CD4-positive, alpha-beta T cell (primary cell): ENCODE measurements around the gene NAA11. TPM values are rescaled to one million over a fixed set of nuclear protein-coding genes. Genes with fewer than 3 reads are reported as not detected.

Source experiments
- ATAC-seq: fragments of 200-7000 bp; cut with Tn5 transposase; one replicate; pipeline ENCODE4 v1.10.0; 2022; ENCODE audit warnings: mild to moderate bottlenecking; ENCODE audit not compliant: poor library complexity
- CTCF ChIA-PET: fragments of 350-600 bp; sonication (Branson Sonifier 250); formaldehyde crosslinking; loops from one replicate; lab custom pipeline; 2021; ENCODE audit warnings: antibody characterized with exemption, inconsistent platforms; lab: Charles Lee
- POLR2A ChIA-PET: fragments of 350-600 bp; sonication (Branson Sonifier 250); formaldehyde crosslinking; loops from one replicate; lab custom pipeline; 2021; ENCODE audit warnings: antibody characterized with exemption, inconsistent platforms; lab: Charles Lee
- DNase-seq, 14 experiments: peaks; one replicate each; pipeline ENCODE4 v3.0.0-alpha.2; 2013 to 2020; ENCODE audit warnings: mixed read lengths in 2 of 14
- H3K27ac ChIP-seq, 2 donors: one replicate each; pipeline versions ENCODE4 v1.5.1 to v1.7.0; 2013; ENCODE audit warnings: low read length in 2 of 2, low read depth in 1 of 2, mild to moderate bottlenecking in 1 of 2
- H3K27me3 ChIP-seq, 2 experiments: 1 replicate in 1 of 2; 2 replicates in 1 of 2; pipeline versions ENCODE4 v1.6.1 to v1.7.0; 2013; ENCODE audit warnings: low read length in 2 of 2, control low read depth in 1 of 2, mild to moderate bottlenecking in 1 of 2, moderate library complexity in 1 of 2; ENCODE audit not compliant: insufficient read depth in 2 of 2, control insufficient read depth in 1 of 2
- H3K36me3 ChIP-seq: one replicate; pipeline ENCODE4 v1.6.1; 2013; ENCODE audit warnings: low read length, control low read depth; ENCODE audit not compliant: insufficient read depth
- H3K4me1 ChIP-seq: one replicate; pipeline ENCODE4 v1.6.1; 2013; ENCODE audit warnings: low read length, control low read depth; ENCODE audit not compliant: insufficient read depth
- H3K4me3 ChIP-seq: one replicate; pipeline ENCODE4 v1.5.1; 2013; ENCODE audit warnings: mild to moderate bottlenecking, low read length, moderate library complexity
- H3K9me3 ChIP-seq, 2 experiments: 1 replicate in 1 of 2; 2 replicates in 1 of 2; pipeline versions ENCODE4 v1.6.1 to v1.7.0; 2013; ENCODE audit warnings: low read length in 2 of 2, mild to moderate bottlenecking in 2 of 2, control low read depth in 1 of 2, moderate library complexity in 1 of 2; ENCODE audit not compliant: control insufficient read depth in 1 of 2, insufficient read depth in 1 of 2
- H3K27ac Mint-ChIP-seq: one replicate; pipeline ENCODE4 v1.8.0; 2020; ENCODE audit warnings: mixed read lengths
- H3K27me3 Mint-ChIP-seq: one replicate; pipeline ENCODE4 v1.8.0; 2021; ENCODE audit warnings: mixed read lengths
- H3K36me3 Mint-ChIP-seq: one replicate; pipeline ENCODE4 v1.8.0; 2021; ENCODE audit warnings: low read depth, mixed read lengths
- H3K4me1 Mint-ChIP-seq: one replicate; pipeline ENCODE4 v1.8.0; 2021; ENCODE audit warnings: low read depth, mixed read lengths
- H3K4me3 Mint-ChIP-seq: one replicate; pipeline ENCODE4 v1.8.0; 2020; ENCODE audit warnings: mild to moderate bottlenecking, mixed read lengths
- H3K9me3 Mint-ChIP-seq: one replicate; pipeline ENCODE4 v1.8.0; 2020; ENCODE audit warnings: mixed read lengths
- intact Hi-C, 2 experiments: fragments of 100-400 bp; cut with DNase I in 1 of 2; cut with micrococcal nuclease in 1 of 2; formaldehyde crosslinking; loops; one replicate each; pipeline versions ENCODE4 v1.15.1 to v1.9.0; 2023 to 2025; cut with DNase I, micrococcal nuclease
- total RNA-seq, 174 experiments: library from RNA in 2 of 174; stranded (reverse) in 2 of 174; gene quantifications; one replicate each; pipeline ENCODE4 v1.2.3 and lab custom pipeline; 2021 to 2026
- TF ChIP-seq, protein P1 (sequence below): fragments of 200-600 bp; IDR thresholded peaks from one replicate; pipeline ENCODE4 v1.8.0; 2022; ENCODE audit warnings: antibody characterized with exemption, mild to moderate bottlenecking

NAA11 gene
- total RNA-seq, 2 experiments from 2014 or later = not detected

DNA sequence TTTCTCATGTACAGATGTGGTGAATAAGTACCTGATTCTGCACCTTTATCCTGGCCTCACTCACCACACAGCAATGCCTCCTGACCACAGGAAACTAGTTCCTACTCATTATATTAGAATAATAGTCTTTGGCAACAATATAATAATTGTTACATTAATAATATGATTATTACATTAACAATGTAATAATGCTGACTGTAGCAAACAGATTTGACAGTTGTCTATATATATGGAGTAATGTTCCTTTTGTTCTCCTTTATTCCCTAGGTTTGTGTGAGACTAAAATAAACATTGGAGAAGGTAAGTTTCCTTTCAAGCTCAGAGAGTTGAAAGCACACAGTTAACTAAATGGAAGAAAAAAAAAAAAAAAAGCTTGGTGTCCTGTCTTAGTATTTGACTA lies 40.6 kb upstream of the NAA11 start:
- TF ChIP-seq, protein P1, sequence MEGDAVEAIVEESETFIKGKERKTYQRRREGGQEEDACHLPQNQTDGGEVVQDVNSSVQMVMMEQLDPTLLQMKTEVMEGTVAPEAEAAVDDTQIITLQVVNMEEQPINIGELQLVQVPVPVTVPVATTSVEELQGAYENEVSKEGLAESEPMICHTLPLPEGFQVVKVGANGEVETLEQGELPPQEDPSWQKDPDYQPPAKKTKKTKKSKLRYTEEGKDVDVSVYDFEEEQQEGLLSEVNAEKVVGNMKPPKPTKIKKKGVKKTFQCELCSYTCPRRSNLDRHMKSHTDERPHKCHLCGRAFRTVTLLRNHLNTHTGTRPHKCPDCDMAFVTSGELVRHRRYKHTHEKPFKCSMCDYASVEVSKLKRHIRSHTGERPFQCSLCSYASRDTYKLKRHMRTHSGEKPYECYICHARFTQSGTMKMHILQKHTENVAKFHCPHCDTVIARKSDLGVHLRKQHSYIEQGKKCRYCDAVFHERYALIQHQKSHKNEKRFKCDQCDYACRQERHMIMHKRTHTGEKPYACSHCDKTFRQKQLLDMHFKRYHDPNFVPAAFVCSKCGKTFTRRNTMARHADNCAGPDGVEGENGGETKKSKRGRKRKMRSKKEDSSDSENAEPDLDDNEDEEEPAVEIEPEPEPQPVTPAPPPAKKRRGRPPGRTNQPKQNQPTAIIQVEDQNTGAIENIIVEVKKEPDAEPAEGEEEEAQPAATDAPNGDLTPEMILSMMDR = no peak
- Histone ChIP-seq H3K27me3 (no peaks in the 10 kb centered on the region), H3K36me3 (no peaks in the 10 kb centered on the region), H3K9me3 (no peaks in the 10 kb centered on the region), H3K27ac (no peak overlapping the region), H3K4me1 (no peaks in the 10 kb centered on the region), H3K4me3 (no peak overlapping the region)
- intact Hi-C loops = no loop called here
- DNase-seq = no peak
- POLR2A ChIA-PET = no interaction called here
- H3K27ac Mint-ChIP-seq = no peak overlapping the region
- CTCF ChIA-PET = no interaction called here
- no peak overlapping the region for H3K4me3 Mint-ChIP-seq
- H3K4me1 Mint-ChIP-seq = no peaks in the 10 kb centered on the region
- H3K9me3 Mint-ChIP-seq = no peaks in the 10 kb centered on the region
- no peaks in the 10 kb centered on the region for H3K27me3 Mint-ChIP-seq
- no peaks in the 10 kb centered on the region for H3K36me3 Mint-ChIP-seq
- no peak for ATAC-seq

GRCh38 chr4:79364061-79364460 lies 38.2 kb upstream of the NAA11 start:
- Mint-ChIP-seq H3K27ac (no peak overlapping the region), H3K27me3 (no peaks in the 10 kb centered on the region), H3K36me3 (no peaks in the 10 kb centered on the region), H3K4me3 (no peak overlapping the region), H3K9me3 (no peaks in the 10 kb centered on the region), H3K4me1 (no peaks in the 10 kb centered on the region)
- Histone ChIP-seq H3K4me1 (no peaks in the 10 kb centered on the region), H3K27me3 (no peaks in the 10 kb centered on the region), H3K9me3 (no peaks in the 10 kb centered on the region), H3K4me3 (no peak overlapping the region), H3K36me3 (no peaks in the 10 kb centered on the region), H3K27ac (no peak overlapping the region)
- ATAC-seq (no peak), DNase-seq (no peak)
- intact Hi-C loops = no loop called here
- ChIA-PET POLR2A (no interaction called here), CTCF (no interaction called here)
- TF ChIP-seq, protein P1 = no peak

GRCh38 chr4:79362626-79363025 lies 36.8 kb upstream of the NAA11 start:
- Mint-ChIP-seq H3K9me3 (no peaks in the 10 kb centered on the region), H3K4me3 (no peak overlapping the region), H3K27ac (no peak overlapping the region), H3K36me3 (no peaks in the 10 kb centered on the region), H3K4me1 (no peaks in the 10 kb centered on the region), H3K27me3 (no peaks in the 10 kb centered on the region)
- ChIA-PET POLR2A (no interaction called here), CTCF (no interaction called here)
- no peak for ATAC-seq
- no peaks in the 10 kb centered on the region for H3K27me3 ChIP-seq
- TF ChIP-seq, protein P1 = no peak
- H3K9me3 ChIP-seq = no peaks in the 10 kb centered on the region
- H3K36me3 ChIP-seq = no peaks in the 10 kb centered on the region
- no peaks in the 10 kb centered on the region for H3K4me1 ChIP-seq
- no peak overlapping the region for H3K4me3 ChIP-seq
- DNase-seq = no peak
- intact Hi-C loops = no loop called here
- no peak overlapping the region for H3K27ac ChIP-seq
